Left ventricle myocardium inferior (tissue), 1 donor: Measurements from ENCODE around the gene ZBTB45. TPM values are rescaled to one million over a fixed set of nuclear protein-coding genes. Genes with fewer than 3 reads are reported as not detected.
"Not testable (repeated sequence)": the region's sequence is repeated elsewhere in the genome, so short reads cannot be mapped to it uniquely, and the experiment has no call there.

Experiments used
- DNase-seq: peaks from one replicate; pipeline ENCODE4 v3.0.0-alpha.2; 2020
- H3K27ac ChIP-seq: fragments of 200-600 bp; replicated peaks from 2 replicates; pipeline ENCODE4 v1.8.0; 2021
- H3K27me3 ChIP-seq: fragments of 200-600 bp; 2 replicates; pipeline ENCODE4 v1.8.0; 2021; ENCODE audit warnings: low read depth
- H3K36me3 ChIP-seq: fragments of 200-600 bp; 2 replicates; pipeline ENCODE4 v1.8.0; 2021
- H3K4me1 ChIP-seq: fragments of 200-600 bp; 2 replicates; pipeline ENCODE4 v1.8.0; 2021
- H3K4me3 ChIP-seq: fragments of 200-600 bp; 2 replicates; pipeline ENCODE4 v1.8.0; 2021; ENCODE audit warnings: mild to moderate bottlenecking, moderate library complexity
- H3K9me3 ChIP-seq: fragments of 200-600 bp; replicated peaks from 2 replicates; pipeline ENCODE4 v1.8.0; 2021
- CTCF ChIP-seq: fragments of 200-600 bp; IDR thresholded peaks from 2 replicates; pipeline ENCODE4 v1.8.0; 2021; ENCODE audit warnings: antibody characterized with exemption, mild to moderate bottlenecking, borderline replicate concordance
- intact Hi-C: fragments of 100-400 bp; cut with micrococcal nuclease; formaldehyde crosslinking; loops from one replicate; pipeline ENCODE4 v1.11.0; 2022
- total RNA-seq: library from RNA; stranded (reverse); fragmentation: NEBNext Ultra II Directional; extraction: Animal tissue kit (Norgen Biotek cat#: 25700); gene quantifications from one replicate; pipeline ENCODE4 v1.2.1, GENCODE V29; 2021
- donor health status: DM: no; HTN: yes; CAD: no; lungs with severe emphysema.

ZBTB45 gene
- total RNA-seq, 1 donor from 2014 or later, result 10.2 TPM

GRCh38 chr19:58511353-58512208 lies 8.0 kb downstream of the ZBTB45 start, which contains the start of gene SLC27A5:
TSS of gene SLC27A5 (minus strand) at chr19:58511992. CDS start at chr19:58511955, 37 bp downstream.
- H3K27ac ChIP-seq, result no peak within 1 kb of the TSS
- intact Hi-C loops, result no loop called here
- peaks cover 13% of the 10 kb centered on the region for H3K36me3 ChIP-seq
- peaks cover 33% of the 10 kb centered on the region for H3K4me1 ChIP-seq
- no peaks in the 10 kb centered on the region for H3K27me3 ChIP-seq
- TF ChIP-seq CTCF, result no peak
- DNase-seq, result no peak
- no peak within 1 kb of the TSS for H3K4me3 ChIP-seq
- peaks cover 5% of the 10 kb centered on the region for H3K9me3 ChIP-seq

DNA sequence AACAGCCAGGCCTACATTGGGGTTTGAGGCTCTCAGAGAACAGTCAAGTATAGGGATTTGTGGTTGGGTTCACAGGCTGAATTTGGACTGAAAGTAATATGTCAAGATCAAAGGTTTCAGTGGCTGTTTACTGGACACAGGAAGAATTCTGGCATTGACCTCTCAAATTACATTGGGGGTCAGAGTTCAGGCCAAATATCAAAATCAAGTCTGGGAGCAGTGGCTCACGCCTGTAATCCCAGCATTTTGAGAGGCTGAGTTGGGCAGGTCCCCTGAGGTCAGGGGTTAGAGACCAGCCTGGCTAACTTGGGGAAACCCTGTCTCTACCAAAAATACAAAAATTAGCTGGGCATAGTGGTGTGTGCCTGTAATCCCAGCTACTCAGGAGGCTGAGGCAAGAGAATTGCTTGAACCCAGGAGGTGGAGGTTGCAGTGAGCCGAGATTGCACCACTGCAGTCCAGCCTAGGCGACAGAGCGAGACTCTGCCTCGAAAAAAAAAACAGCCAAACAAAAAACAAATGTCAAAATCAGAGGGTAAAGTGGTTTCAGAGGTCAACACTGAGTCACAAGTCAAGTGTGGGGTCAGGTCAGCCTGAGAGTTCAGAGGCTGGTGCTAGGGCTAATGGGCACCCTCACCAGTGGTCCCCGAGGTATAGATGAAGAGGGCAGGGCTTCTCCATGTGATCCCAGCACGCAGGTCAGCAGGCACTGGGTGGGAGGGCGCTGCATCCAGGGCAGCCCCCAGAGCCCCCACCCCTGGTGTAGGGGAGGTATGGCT lies 9.3 kb downstream of the ZBTB45 start:
- H3K27ac ChIP-seq, result no peak overlapping the region
- DNase-seq, result no peak
- no peak for TF ChIP-seq CTCF

GRCh38 chr19:58509731-58510083 lies 9.9 kb downstream of the ZBTB45 start:
- Histone ChIP-seq H3K4me3 (no peak overlapping the region), H3K27ac (no peak overlapping the region), H3K27me3 (no peaks in the 10 kb centered on the region), H3K9me3 (peaks cover 5% of the 10 kb centered on the region), H3K36me3 (no peaks in the 10 kb centered on the region), H3K4me1 (peaks cover 14% of the 10 kb centered on the region)
- TF ChIP-seq CTCF, result no peak
- no peak for DNase-seq
- intact Hi-C loops, result no loop called here

More for the DNA sequence above, 9.3 kb downstream of the ZBTB45 start:
- intact Hi-C loops, result no loop called here
- Histone ChIP-seq H3K4me1 (peaks cover 20% of the 10 kb centered on the region), H3K27me3 (no peaks in the 10 kb centered on the region), H3K4me3 (no peak overlapping the region), H3K9me3 (peaks cover 5% of the 10 kb centered on the region), H3K36me3 (peaks cover under 1% of the 10 kb centered on the region)

DNA sequence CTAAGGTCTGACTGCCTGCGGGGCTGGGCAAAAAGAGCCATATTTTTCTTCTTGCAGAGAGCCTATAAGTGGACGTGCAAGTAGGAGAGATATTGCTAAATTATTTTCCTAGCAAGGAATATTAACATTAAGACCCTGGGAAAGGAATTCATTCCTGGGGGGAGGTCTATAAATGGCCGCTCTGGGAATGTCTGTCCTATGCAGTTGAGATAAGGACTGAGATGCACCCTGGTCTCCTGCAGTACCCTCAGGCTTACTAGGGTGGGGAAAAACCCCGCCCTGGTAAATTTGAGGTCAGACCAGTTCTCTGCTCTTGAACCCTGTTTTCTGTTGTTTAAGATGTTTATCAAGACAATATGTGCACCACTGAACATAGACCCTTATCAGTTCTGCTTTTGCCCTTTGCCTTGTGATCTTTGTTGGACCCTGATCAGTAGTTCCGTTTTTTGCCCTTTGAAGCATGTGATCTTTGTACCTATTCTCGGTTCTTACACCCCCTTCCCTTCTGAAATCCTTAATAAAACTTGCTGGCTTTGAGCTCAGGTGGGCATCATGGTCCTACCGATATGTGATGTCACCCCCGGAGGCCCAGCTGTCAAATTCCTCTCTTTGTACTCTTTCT lies 11.9 kb downstream of the ZBTB45 start:
- H3K27me3 ChIP-seq, H3K9me3 ChIP-seq, H3K27ac ChIP-seq, intact Hi-C loops, H3K4me3 ChIP-seq, H3K36me3 ChIP-seq, DNase-seq, H3K4me1 ChIP-seq: not testable (repeated sequence)

- DNase-seq, result no peak
- H3K27me3 ChIP-seq, result no peaks in the 10 kb centered on the region
- H3K9me3 ChIP-seq, result no peaks in the 10 kb centered on the region
- no peak for TF ChIP-seq CTCF
- intact Hi-C loops, result no loop called here
- H3K4me1 ChIP-seq, result peaks cover 26% of the 10 kb centered on the region
- H3K4me3 ChIP-seq, result peak overlapping the region; percentile 70
- H3K27ac ChIP-seq, result peak overlapping the region; percentile 82
- H3K36me3 ChIP-seq, result no peaks in the 10 kb centered on the region
Measured at GRCh38 chr19:58500242-58500641, 19.4 kb downstream of the ZBTB45 start.
